Esophagus muscularis mucosa (tissue), 4 donors: Measurements from ENCODE around the gene RPL38. TPM values are rescaled to one million over a fixed set of nuclear protein-coding genes. Genes with fewer than 3 reads are reported as not detected.

Experiments
- DNase-seq: peaks from one replicate; pipeline ENCODE4 v3.0.0-alpha.2; 2017; ENCODE audit errors: extremely low spot score
- H3K27ac ChIP-seq, 4 donors: fragments of 200-600 bp; sonication (generic); replicated peaks in 1 of 4; 1 replicate in 3 of 4; 2 replicates in 1 of 4; pipeline ENCODE4 v1.5.1; 2016 to 2019; ENCODE audit warnings: mild to moderate bottlenecking in 1 of 4
- H3K27me3 ChIP-seq, 4 donors: fragments of 200-600 bp; sonication (generic); one replicate each; pipeline versions ENCODE4 v1.5.1 to v1.6.0; 2016 to 2019
- H3K36me3 ChIP-seq, 4 donors: fragments of 200-600 bp; sonication (generic); one replicate each; pipeline ENCODE4 v1.5.1; 2016 to 2019
- H3K4me1 ChIP-seq, 4 donors: fragments of 200-600 bp; sonication (generic); one replicate each; pipeline ENCODE4 v1.5.1; 2016 to 2019
- H3K4me3 ChIP-seq, 4 donors: fragments of 200-600 bp; sonication (generic); 1 replicate in 2 of 4; 2 replicates in 2 of 4; pipeline ENCODE4 v1.5.1; 2016 to 2019; ENCODE audit warnings: mild to moderate bottlenecking in 4 of 4, moderate library complexity in 1 of 4
- H3K9me3 ChIP-seq, 4 donors: fragments of 200-600 bp; sonication (generic); 1 replicate in 3 of 4; 2 replicates in 1 of 4; pipeline ENCODE4 v1.5.1; 2016 to 2019
- EP300 ChIP-seq: sonication (generic); formaldehyde crosslinking; IDR thresholded peaks from one replicate; pipeline ENCODE4 v1.6.1; 2017; ENCODE audit warnings: antibody characterized with exemption
- POLR2A ChIP-seq: fragments of 450-650 bp; IDR thresholded peaks from one replicate; pipeline ENCODE4 v1.6.1; 2017; ENCODE audit warnings: antibody characterized with exemption, moderate library complexity, mild to moderate bottlenecking, low read depth
- POLR2AphosphoS5 ChIP-seq, 2 donors: sonication (generic); formaldehyde crosslinking; IDR thresholded peaks; one replicate each; pipeline ENCODE4 v1.6.1; 2017; ENCODE audit warnings: antibody characterized with exemption in 2 of 2
- WGBS: methylation state at CpG from one replicate; pipeline ENCODE4 v1.1.5; 2018; 5-methylcytosine and 5-hydroxymethylcytosine counted together
- intact Hi-C: fragments of 100-400 bp; cut with DNase I; formaldehyde crosslinking; loops from one replicate; pipeline ENCODE4 v1.15.1; 2023
- total RNA-seq, 4 donors: library from RNA; depleted of rRNA; stranded (reverse); fragments of >200 nt; gene quantifications; one replicate each; pipeline versions ENCODE4 v1.1.0 to v1.2.1, GENCODE V29; 2016
- TF ChIP-seq, protein P1 (sequence below), 3 experiments: fragments of 200-600 bp in 2 of 3; fragments of 450-650 bp in 1 of 3; sonication (generic) in 2 of 3; IDR thresholded peaks; one replicate each; pipeline ENCODE4 v1.5.1; 2017 to 2019; ENCODE audit warnings: antibody characterized with exemption in 3 of 3, mild to moderate bottlenecking in 2 of 3, moderate library complexity in 1 of 3

RPL38 gene
- total RNA-seq, 4 donors from 2014 or later, result 445 to 1,296 (median 979) TPM

DNA sequence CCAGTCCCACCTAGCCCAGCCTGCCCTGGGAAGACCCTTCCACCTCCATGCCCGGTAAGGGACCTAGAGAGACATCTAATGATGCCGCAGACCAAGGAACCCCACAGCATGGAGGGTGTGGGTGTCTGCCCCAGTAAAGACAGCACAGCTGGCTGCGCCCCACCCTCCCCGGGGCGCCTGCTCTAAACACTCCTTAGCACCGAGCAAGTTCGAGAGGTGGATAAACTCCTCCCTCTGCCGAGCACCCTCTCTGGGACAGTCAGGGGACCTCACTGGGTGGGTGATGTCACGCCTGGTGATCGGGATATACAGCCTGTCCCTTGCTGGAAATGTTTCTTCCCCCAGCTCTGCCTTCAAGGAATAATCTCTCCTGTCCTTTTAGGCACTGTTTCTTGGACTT lies 53.8 kb downstream of the RPL38 start:
- TF ChIP-seq EP300, result no peak
- TF ChIP-seq, protein P1, sequence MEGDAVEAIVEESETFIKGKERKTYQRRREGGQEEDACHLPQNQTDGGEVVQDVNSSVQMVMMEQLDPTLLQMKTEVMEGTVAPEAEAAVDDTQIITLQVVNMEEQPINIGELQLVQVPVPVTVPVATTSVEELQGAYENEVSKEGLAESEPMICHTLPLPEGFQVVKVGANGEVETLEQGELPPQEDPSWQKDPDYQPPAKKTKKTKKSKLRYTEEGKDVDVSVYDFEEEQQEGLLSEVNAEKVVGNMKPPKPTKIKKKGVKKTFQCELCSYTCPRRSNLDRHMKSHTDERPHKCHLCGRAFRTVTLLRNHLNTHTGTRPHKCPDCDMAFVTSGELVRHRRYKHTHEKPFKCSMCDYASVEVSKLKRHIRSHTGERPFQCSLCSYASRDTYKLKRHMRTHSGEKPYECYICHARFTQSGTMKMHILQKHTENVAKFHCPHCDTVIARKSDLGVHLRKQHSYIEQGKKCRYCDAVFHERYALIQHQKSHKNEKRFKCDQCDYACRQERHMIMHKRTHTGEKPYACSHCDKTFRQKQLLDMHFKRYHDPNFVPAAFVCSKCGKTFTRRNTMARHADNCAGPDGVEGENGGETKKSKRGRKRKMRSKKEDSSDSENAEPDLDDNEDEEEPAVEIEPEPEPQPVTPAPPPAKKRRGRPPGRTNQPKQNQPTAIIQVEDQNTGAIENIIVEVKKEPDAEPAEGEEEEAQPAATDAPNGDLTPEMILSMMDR (IDR thresholded peaks at IDR 0.05), result no peak
- TF ChIP-seq POLR2A, result no peak
- TF ChIP-seq POLR2AphosphoS5 (IDR thresholded peaks at IDR 0.05), result no peak
- WGBS, result 91% methylated on average over 8 of the region's 10 CpGs
- no peak overlapping the region for H3K4me3 ChIP-seq
- intact Hi-C loops, result no loop called here
- DNase-seq, result no peak
- peaks cover 0 to 65% (median 26%) of the 10 kb centered on the region in 4 donors for H3K36me3 ChIP-seq
- H3K27ac ChIP-seq, result no peak overlapping the region
- H3K9me3 ChIP-seq, result no peaks in the 10 kb centered on the region
- no peaks in the 10 kb centered on the region for H3K4me1 ChIP-seq
- H3K27me3 ChIP-seq, result no peaks in the 10 kb centered on the region

DNA sequence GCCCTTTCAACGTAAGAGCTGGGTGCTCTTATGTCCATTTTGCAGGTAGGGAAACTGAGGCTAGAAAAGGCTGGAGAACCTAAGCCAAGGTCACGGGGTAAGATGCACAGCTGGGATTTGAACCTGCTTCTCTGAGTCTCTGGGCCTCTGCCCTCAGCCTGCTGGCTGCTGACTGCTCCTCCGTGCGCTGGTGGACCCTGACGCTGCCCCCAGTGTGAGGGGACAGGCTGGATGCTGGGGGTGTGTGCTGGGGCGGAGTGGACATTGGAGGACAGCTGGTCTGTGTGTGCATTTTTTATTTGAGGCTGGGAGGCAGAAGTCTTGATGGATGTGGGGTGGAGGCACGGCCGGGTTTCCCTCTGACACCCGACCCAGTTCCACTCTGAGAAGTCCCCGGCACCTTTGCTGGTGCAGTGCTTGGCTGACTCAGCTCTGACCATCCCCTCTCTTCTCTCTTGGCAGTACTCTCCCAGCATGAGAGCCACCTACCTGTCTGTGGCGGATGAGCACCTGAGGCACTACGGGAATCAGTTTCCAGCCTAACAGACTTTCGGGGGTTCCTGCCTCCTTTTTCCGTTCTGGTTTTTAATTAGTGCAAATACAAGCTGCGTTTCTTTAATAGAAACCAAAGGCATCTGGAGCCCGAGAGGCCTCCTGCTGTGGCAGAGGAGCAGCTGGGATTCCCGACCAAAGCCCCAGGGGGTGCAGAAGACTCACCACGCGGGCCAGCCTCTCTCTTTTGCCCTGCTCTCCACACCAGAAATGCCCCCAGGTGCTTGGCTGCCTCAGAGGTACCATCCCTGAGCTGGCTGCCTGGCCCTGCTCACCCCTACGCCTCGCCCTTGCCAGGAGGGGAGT lies 56.4 kb downstream of the RPL38 start:
- Histone ChIP-seq H3K4me3 (no peak overlapping the region), H3K36me3 (peaks cover 0 to 45% (median 13%) of the 10 kb centered on the region in 4 donors), H3K27me3 (no peaks in the 10 kb centered on the region), H3K4me1 (no peaks in the 10 kb centered on the region), H3K27ac (no peak overlapping the region), H3K9me3 (no peaks in the 10 kb centered on the region)
- no peak for DNase-seq
- 85% methylated on average over 21 of the region's 21 CpGs for WGBS
- TF ChIP-seq POLR2AphosphoS5 (IDR thresholded peaks at IDR 0.05) (no peak), EP300 (no peak), POLR2A (no peak)
- TF ChIP-seq, protein P1 (IDR thresholded peaks at IDR 0.05), result no peak
- intact Hi-C loops, result no loop called here

Other genes starting within 250 kb of the RPL38 start
- gene TTYH2, start 9.9 kb downstream of the RPL38 start, total RNA-seq, result 10 to 100 TPM in 1 of 4 donors, 1 to 10 TPM in 3; 5.8 to 11.3 (median 7.9) TPM
- gene DNAI2, start 70.6 kb downstream of the RPL38 start, total RNA-seq, result not detected
- gene KIF19, start 122.5 kb downstream of the RPL38 start, total RNA-seq, result 1 to 10 TPM in 3 of 4 donors, under 1 TPM in 1; under 0.01 to 3.8 (median 1.3) TPM
- gene BTBD17, start 158.2 kb downstream of the RPL38 start, total RNA-seq, result under 1 TPM in 1 of 4 donors, not detected in 3; 0.17 TPM
- under 1 TPM in 3 of 4 donors, not detected in 1; 0.39 to 0.83 (median 0.40) TPM for gene GPR142, start 163.8 kb downstream of the RPL38 start, total RNA-seq
- gene GPRC5C, start 228.4 kb downstream of the RPL38 start, total RNA-seq, result 10 to 100 TPM; 12.6 to 23.6 (median 14.5) TPM